GM20000 (cell line): ENCODE results near the gene SLC51B.

Experiments used
- DNase-seq: peaks from one replicate; pipeline ENCODE4 v3.0.0; 2012; ENCODE audit warnings: low spot score
- CTCF ChIP-seq: IDR thresholded peaks from 2 replicates; pipeline ENCODE4 v1.5.1; 2012; ENCODE audit warnings: mild to moderate bottlenecking, control low read depth; ENCODE audit errors: extremely low read depth, missing control alignments

The SLC51B gene

GRCh38 chr15:65033659-65034269, 11.4 kb upstream of the SLC51B start:
- no peak for DNase-seq

GRCh38 chr15:65034719-65035118, 10.5 kb upstream of the SLC51B start:
- TF ChIP-seq CTCF = no peak
- DNase-seq = no peak

More at GRCh38 chr15:65033659-65034269, 11.4 kb upstream of the SLC51B start:
- peak; percentile 55 for TF ChIP-seq CTCF

- DNase-seq = no peak
Observed at GRCh38 chr15:65037309-65037708, 7.9 kb upstream of the SLC51B start.

GRCh38 chr15:65038428-65038827, 6.8 kb upstream of the SLC51B start:
- no peak for TF ChIP-seq CTCF

More at GRCh38 chr15:65037309-65037708, 7.9 kb upstream of the SLC51B start:
- TF ChIP-seq CTCF = no peak

GRCh38 chr15:65038836-65039235, 6.4 kb upstream of the SLC51B start:
- no peak for TF ChIP-seq CTCF
- DNase-seq = no peak

More at GRCh38 chr15:65038428-65038827, 6.8 kb upstream of the SLC51B start:
- DNase-seq = no peak

GRCh38 chr15:65040461-65040860, 4.7 kb upstream of the SLC51B start:
- TF ChIP-seq CTCF = no peak
- DNase-seq = no peak

- TF ChIP-seq CTCF = no peak
- DNase-seq = no peak
Observed at GRCh38 chr15:65041787-65042186, 3.4 kb upstream of the SLC51B start.
